Measurements from ENCODE around the gene IRF8.

The IRF8 gene

DNA sequence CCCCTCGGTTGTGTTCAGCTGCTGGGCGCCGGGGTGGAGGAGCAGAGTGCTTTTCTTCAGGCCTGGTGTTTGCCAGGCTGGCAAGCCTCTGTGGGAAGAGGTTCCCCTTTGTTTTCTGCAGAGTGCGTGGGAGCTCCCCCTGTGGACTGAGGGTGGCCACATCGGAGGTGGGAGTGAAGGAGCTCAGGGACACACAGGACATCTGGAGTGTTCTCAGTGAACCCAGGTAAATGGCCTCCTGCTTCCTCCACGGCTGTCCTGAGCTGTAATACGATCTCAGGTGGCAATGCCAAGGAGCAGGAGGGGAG lies 39.2 kb upstream of the IRF8 start:
- H2AK5ac ChIP-seq (ENCODE audit: low read length, severe bottlenecking): no peak overlapping the region
- H3K4me2 ChIP-seq (ENCODE audit: low read length, poor library complexity, severe bottlenecking): no peak overlapping the region
- H3K9me3 ChIP-seq (ENCODE audit: control insufficient read depth, low read length): peaks cover 4% of the 10 kb centered on the region
- H2BK15ac ChIP-seq (ENCODE audit: low read depth, poor library complexity, severe bottlenecking): no peak overlapping the region
- WGBS: 87% methylated on average over 7 of the region's 7 CpGs
- no peak overlapping the region for H3K4me3 ChIP-seq (ENCODE audit: insufficient read depth in 1 of 2, low read depth in 1 of 2, low read length in 2 of 2)
- H3K4ac ChIP-seq (ENCODE audit: low read depth in 1 of 2, low read length in 2 of 2): no peak overlapping the region
- H2BK120ac ChIP-seq (ENCODE audit: low read depth, low read length): no peak overlapping the region
- peaks cover 0 to 30% of the 10 kb centered on the region in 2 experiments for H3K27me3 ChIP-seq (ENCODE audit: control insufficient read depth in 1 of 2, insufficient read depth in 1 of 2, low read length in 2 of 2)
- no peak overlapping the region for H3K23ac ChIP-seq (ENCODE audit: low read length in 2 of 2)
- no peak overlapping the region for H2AFZ ChIP-seq (ENCODE audit: low read depth, low read length)
- no peak overlapping the region for H2BK5ac ChIP-seq (ENCODE audit: low read depth, low read length, poor library complexity, severe bottlenecking)
- no peak overlapping the region for H3K14ac ChIP-seq (ENCODE audit: low read length in 2 of 2)
- H3K18ac ChIP-seq (ENCODE audit: low read depth in 1 of 2, low read length in 2 of 2): no peak overlapping the region
- H3K9ac ChIP-seq (ENCODE audit: low read length): no peak overlapping the region
- H4K91ac ChIP-seq (ENCODE audit: low read length): no peak overlapping the region
- peaks cover 2% of the 10 kb centered on the region for H3K4me1 ChIP-seq (ENCODE audit: control insufficient read depth, insufficient read depth, low read depth, low read length)
- DNase-seq: no peak
- H3K79me1 ChIP-seq (replicated peaks; ENCODE audit: low read length, poor library complexity, severe bottlenecking): no peaks in the 10 kb centered on the region
- no peaks in the 10 kb centered on the region for H3K36me3 ChIP-seq (ENCODE audit: control insufficient read depth in 1 of 2, insufficient read depth in 2 of 2, low read depth in 1 of 2, low read length in 2 of 2)
- H2BK12ac ChIP-seq (ENCODE audit: low read length in 2 of 2): no peak overlapping the region
- H4K8ac ChIP-seq (ENCODE audit: low read length): no peak overlapping the region
- no peak overlapping the region for H3K27ac ChIP-seq (ENCODE audit: low read length, poor library complexity, severe bottlenecking)

DNA sequence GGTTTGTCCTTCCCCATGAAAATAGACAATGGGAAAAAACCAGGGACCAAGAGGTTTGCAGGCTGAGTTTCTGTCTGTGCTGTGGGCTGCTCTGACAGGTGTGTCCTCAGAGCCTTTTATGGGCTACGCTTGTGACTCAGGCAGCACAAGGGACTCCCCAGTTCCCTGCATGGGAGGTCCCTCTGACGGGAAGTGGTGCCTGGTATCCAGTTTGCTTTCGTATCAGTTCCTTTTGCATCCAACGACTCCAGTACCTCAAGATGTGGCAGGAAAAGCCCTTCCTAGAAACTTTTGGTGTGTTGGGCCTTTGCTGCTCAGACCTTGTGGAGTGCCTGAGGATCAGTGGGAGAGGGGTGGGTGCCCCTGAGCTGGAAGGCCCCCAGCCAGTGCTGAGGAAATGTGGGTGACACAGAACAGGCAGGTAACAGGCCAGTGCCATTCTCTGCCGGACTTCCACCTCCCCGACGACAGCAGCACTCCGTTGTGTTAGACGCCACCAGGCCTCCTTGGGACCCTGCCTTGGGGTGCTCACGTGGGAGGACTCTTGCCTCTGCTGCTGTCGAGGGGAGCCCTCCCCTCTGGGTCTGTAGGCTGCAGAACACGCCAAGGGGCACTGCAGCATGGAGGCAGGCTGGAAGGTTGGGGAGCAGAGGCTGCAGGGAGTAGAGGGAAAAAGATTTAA lies 38.4 kb upstream of the IRF8 start:
- no peak overlapping the region for H4K91ac ChIP-seq (ENCODE audit: low read length)

DNA sequence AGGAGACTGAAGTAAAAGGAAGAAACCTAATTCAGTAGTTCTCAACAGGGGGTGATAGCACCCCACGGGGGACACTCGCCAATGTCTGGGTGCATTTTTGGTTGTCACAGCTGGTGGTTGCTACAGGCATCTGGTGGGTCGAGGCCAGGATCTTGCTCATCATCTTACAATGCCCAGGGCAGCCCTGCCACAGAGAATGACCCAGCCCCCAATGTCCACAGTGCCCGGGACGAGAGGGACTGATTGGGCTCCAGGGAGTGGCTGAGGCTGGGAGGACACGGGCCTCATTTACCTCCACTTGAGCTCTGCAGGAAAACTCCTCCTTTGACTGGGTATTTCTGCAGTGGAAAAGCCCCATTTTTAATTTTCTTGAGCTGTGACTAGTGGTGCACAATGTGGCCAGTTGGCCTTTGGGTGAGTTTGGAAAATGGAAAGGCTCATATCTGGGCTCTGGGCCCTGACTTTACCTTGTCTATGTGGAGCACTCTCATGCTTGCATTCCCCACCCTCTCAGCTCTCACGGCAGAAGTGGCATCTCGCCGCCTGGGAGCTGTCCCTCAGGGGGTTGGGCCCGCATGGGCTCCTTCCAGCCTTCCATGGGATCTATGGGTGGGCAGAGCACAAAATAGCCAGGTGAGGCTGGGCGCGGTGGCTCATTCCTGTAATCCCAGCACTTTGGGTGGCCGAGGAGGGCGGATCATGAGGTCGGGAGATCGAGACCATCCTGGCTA lies 37.7 kb upstream of the IRF8 start:
- Histone ChIP-seq H3K27me3 (ENCODE audit: control insufficient read depth in 1 of 2, insufficient read depth in 1 of 2, low read length in 2 of 2) (peaks cover 0 to 26% of the 10 kb centered on the region in 2 experiments), H3K9ac (ENCODE audit: low read length) (no peak overlapping the region), H3K18ac (ENCODE audit: low read depth in 1 of 2, low read length in 2 of 2) (no peak overlapping the region), H3K36me3 (ENCODE audit: control insufficient read depth in 1 of 2, insufficient read depth in 2 of 2, low read depth in 1 of 2, low read length in 2 of 2) (no peaks in the 10 kb centered on the region), H2BK5ac (ENCODE audit: low read depth, low read length, poor library complexity, severe bottlenecking) (no peak overlapping the region), H2AK5ac (ENCODE audit: low read length, severe bottlenecking) (no peak overlapping the region), H4K8ac (ENCODE audit: low read length) (no peak overlapping the region), H4K91ac (ENCODE audit: low read length) (no peak overlapping the region), H2AFZ (ENCODE audit: low read depth, low read length) (no peak overlapping the region), H3K4ac (ENCODE audit: low read depth in 1 of 2, low read length in 2 of 2) (no peak overlapping the region), H3K23ac (ENCODE audit: low read length in 2 of 2) (no peak overlapping the region), H2BK12ac (ENCODE audit: low read length in 2 of 2) (no peak overlapping the region), H2BK15ac (ENCODE audit: low read depth, poor library complexity, severe bottlenecking) (no peak overlapping the region), H3K4me1 (ENCODE audit: control insufficient read depth, insufficient read depth, low read depth, low read length) (peaks cover 2% of the 10 kb centered on the region), H3K4me2 (ENCODE audit: low read length, poor library complexity, severe bottlenecking) (no peak overlapping the region), H3K79me1 (replicated peaks; ENCODE audit: low read length, poor library complexity, severe bottlenecking) (no peaks in the 10 kb centered on the region), H3K9me3 (ENCODE audit: control insufficient read depth, low read length) (no peaks in the 10 kb centered on the region), H2BK120ac (ENCODE audit: low read depth, low read length) (no peak overlapping the region), H3K27ac (ENCODE audit: low read length, poor library complexity, severe bottlenecking) (no peak overlapping the region), H3K4me3 (ENCODE audit: insufficient read depth in 1 of 2, low read depth in 1 of 2, low read length in 2 of 2) (no peak overlapping the region), H3K14ac (ENCODE audit: low read length in 2 of 2) (no peak overlapping the region)
- WGBS: 86% methylated on average over 12 of the region's 16 CpGs
- no peak for DNase-seq

More for the DNA sequence above, 38.4 kb upstream of the IRF8 start:
- H3K27ac ChIP-seq (ENCODE audit: low read length, poor library complexity, severe bottlenecking): no peak overlapping the region
- no peak overlapping the region for H3K9ac ChIP-seq (ENCODE audit: low read length)
- no peak overlapping the region for H2BK120ac ChIP-seq (ENCODE audit: low read depth, low read length)
- no peak overlapping the region for H3K18ac ChIP-seq (ENCODE audit: low read depth in 1 of 2, low read length in 2 of 2)
- no peak for DNase-seq
- H2BK5ac ChIP-seq (ENCODE audit: low read depth, low read length, poor library complexity, severe bottlenecking): no peak overlapping the region
- no peak overlapping the region for H2BK15ac ChIP-seq (ENCODE audit: low read depth, poor library complexity, severe bottlenecking)
- no peak overlapping the region for H2AK5ac ChIP-seq (ENCODE audit: low read length, severe bottlenecking)
- no peaks in the 10 kb centered on the region for H3K9me3 ChIP-seq (ENCODE audit: control insufficient read depth, low read length)
- no peak overlapping the region for H2BK12ac ChIP-seq (ENCODE audit: low read length in 2 of 2)
- H3K79me1 ChIP-seq (replicated peaks; ENCODE audit: low read length, poor library complexity, severe bottlenecking): no peaks in the 10 kb centered on the region
- no peak overlapping the region for H3K14ac ChIP-seq (ENCODE audit: low read length in 2 of 2)
- H4K8ac ChIP-seq (ENCODE audit: low read length): no peak overlapping the region
- H3K4me2 ChIP-seq (ENCODE audit: low read length, poor library complexity, severe bottlenecking): no peak overlapping the region
- H3K4me3 ChIP-seq (ENCODE audit: insufficient read depth in 1 of 2, low read depth in 1 of 2, low read length in 2 of 2): no peak overlapping the region
- peaks cover 0 to 26% of the 10 kb centered on the region in 2 experiments for H3K27me3 ChIP-seq (ENCODE audit: control insufficient read depth in 1 of 2, insufficient read depth in 1 of 2, low read length in 2 of 2)
- peaks cover 2% of the 10 kb centered on the region for H3K4me1 ChIP-seq (ENCODE audit: control insufficient read depth, insufficient read depth, low read depth, low read length)
- WGBS: 83% methylated on average over 12 of the region's 12 CpGs
- H3K36me3 ChIP-seq (ENCODE audit: control insufficient read depth in 1 of 2, insufficient read depth in 2 of 2, low read depth in 1 of 2, low read length in 2 of 2): no peaks in the 10 kb centered on the region
- no peak overlapping the region for H2AFZ ChIP-seq (ENCODE audit: low read depth, low read length)
- H3K4ac ChIP-seq (ENCODE audit: low read depth in 1 of 2, low read length in 2 of 2): no peak overlapping the region
- no peak overlapping the region for H3K23ac ChIP-seq (ENCODE audit: low read length in 2 of 2)

DNA sequence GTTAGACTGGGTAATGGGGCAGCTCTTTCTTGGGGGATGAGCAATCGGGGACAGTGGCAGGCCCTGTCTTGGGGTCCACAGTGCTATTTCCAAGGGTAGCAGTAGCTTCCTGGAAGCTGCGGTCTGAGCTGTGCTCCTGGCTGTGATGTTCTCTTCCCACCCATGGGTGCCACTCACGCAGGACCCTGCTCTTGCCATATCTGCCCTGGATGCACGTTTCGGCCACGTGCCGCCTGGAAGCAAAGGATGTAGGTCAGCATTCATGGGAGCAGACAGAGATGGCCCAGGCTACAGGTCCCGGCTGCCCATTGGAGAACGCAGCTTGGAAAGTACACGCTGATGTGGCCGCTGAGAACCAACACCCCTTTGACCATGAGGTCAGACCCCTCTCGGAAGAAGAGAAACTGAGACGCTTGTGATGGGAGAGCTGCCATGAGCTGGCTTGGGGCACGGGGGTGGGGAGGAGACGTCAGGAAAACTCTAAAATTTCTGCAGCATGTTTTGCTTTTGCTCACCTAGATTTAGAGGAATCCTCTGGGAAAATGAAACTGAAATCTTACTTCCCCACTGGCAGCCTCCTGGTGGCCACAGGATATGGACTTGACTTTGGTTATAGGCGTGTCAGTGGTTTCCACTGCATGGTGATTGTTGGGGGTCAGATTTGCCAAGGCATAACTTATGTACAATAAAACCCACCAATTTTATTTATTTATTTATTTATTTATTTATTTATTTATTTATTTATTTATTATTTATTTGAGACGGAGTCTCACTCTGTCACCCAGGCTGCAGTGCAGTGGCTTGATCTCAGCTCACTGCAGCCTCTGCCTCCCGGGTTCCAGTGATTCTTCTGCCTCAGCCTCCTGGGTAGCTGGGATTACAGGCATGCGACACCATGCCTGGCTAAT lies 36.2 kb upstream of the IRF8 start:
- Histone ChIP-seq H3K9me3 (ENCODE audit: control insufficient read depth, low read length) (no peaks in the 10 kb centered on the region), H2BK5ac (ENCODE audit: low read depth, low read length, poor library complexity, severe bottlenecking) (no peak overlapping the region), H3K14ac (ENCODE audit: low read length in 2 of 2) (peak overlapping the region in 1 of 2 experiments; percentile 90), H2BK120ac (ENCODE audit: low read depth, low read length) (no peak overlapping the region), H3K27me3 (ENCODE audit: control insufficient read depth in 1 of 2, insufficient read depth in 1 of 2, low read length in 2 of 2) (peaks cover 4 to 27% of the 10 kb centered on the region in 2 experiments), H3K23ac (ENCODE audit: low read length in 2 of 2) (no peak overlapping the region), H3K36me3 (ENCODE audit: control insufficient read depth in 1 of 2, insufficient read depth in 2 of 2, low read depth in 1 of 2, low read length in 2 of 2) (no peaks in the 10 kb centered on the region), H3K9ac (ENCODE audit: low read length) (no peak overlapping the region), H3K4me2 (ENCODE audit: low read length, poor library complexity, severe bottlenecking) (no peak overlapping the region), H3K18ac (ENCODE audit: low read depth in 1 of 2, low read length in 2 of 2) (no peak overlapping the region), H3K27ac (ENCODE audit: low read length, poor library complexity, severe bottlenecking) (no peak overlapping the region), H3K4me3 (ENCODE audit: insufficient read depth in 1 of 2, low read depth in 1 of 2, low read length in 2 of 2) (no peak overlapping the region), H2AFZ (ENCODE audit: low read depth, low read length) (no peak overlapping the region), H4K91ac (ENCODE audit: low read length) (no peak overlapping the region), H3K79me1 (replicated peaks; ENCODE audit: low read length, poor library complexity, severe bottlenecking) (no peaks in the 10 kb centered on the region), H2AK5ac (ENCODE audit: low read length, severe bottlenecking) (no peak overlapping the region), H3K4me1 (ENCODE audit: control insufficient read depth, insufficient read depth, low read depth, low read length) (peaks cover 2% of the 10 kb centered on the region), H3K4ac (ENCODE audit: low read depth in 1 of 2, low read length in 2 of 2) (no peak overlapping the region), H4K8ac (ENCODE audit: low read length) (no peak overlapping the region), H2BK15ac (ENCODE audit: low read depth, poor library complexity, severe bottlenecking) (no peak overlapping the region), H2BK12ac (ENCODE audit: low read length in 2 of 2) (no peak overlapping the region)
- 95% methylated on average over 17 of the region's 19 CpGs for WGBS
- no peak for DNase-seq
